ENCODE data around the gene STRAP. TPM values are rescaled to one million over a fixed set of nuclear protein-coding genes. Genes with fewer than 3 reads are reported as not detected.
"Not testable (repeated sequence)": the region's sequence is repeated elsewhere in the genome, so short reads cannot be mapped to it uniquely, and the experiment has no call there.

Gene STRAP
- total and polyA plus RNA-seq, 2 of the 13 experiments (the other 11 are each of a cell fraction or from before 2014, with no cell fraction given) = 66.9 to 118 TPM

GRCh38 chr12:15911931-15912330 is 29.7 kb downstream of the STRAP start:
- Histone ChIP-seq H3K4me3 (replicated peaks in 1 of 3; ENCODE audit: insufficient read depth in 1 of 3, low read depth in 2 of 3, low read length in 3 of 3) (peak overlapping the region; percentile 80 to 95 (median 91); a peak in 5 of 6 replicates), H3K4me1 (ENCODE audit: insufficient read depth, low read length) (peaks cover 35% of the 10 kb centered on the region), H3K27ac (ENCODE audit: extremely low read length, insufficient read depth, low read length) (peak overlapping the region; percentile 88), H3K9ac (ENCODE audit: insufficient read depth, low read depth, low read length) (peak overlapping the region; percentile 86), H2AFZ (ENCODE audit: low read length) (peak overlapping the region; percentile 22), H3K4me2 (ENCODE audit: low read depth, low read length) (peak overlapping the region; percentile 75)
- under 1% methylated on average over 4 of the region's 5 CpGs for WGBS (ENCODE audit: low lambda C conversion rate)
- POLR2A ChIA-PET = interaction anchor here (1.2 to 1.5 kb wide), 4 partner anchors 13 to 1141 kb away, joined by 3 to 6 read pairs (median 4); a partner anchor contains a TSS
- H3K27me3 ChIP-seq (ENCODE audit: control insufficient read depth in 1 of 2, insufficient read depth in 2 of 2, low read length in 2 of 2); H3K79me2 ChIP-seq (ENCODE audit: insufficient read depth, low read length); H3K36me3 ChIP-seq (replicated peaks in 1 of 2; ENCODE audit: control insufficient read depth in 1 of 2, insufficient read depth in 2 of 2, low read length in 2 of 2); DNase-seq (ENCODE audit: low spot score); CTCF ChIA-PET (ENCODE audit: low intra/inter-chr PET ratio, low total read pairs); FAIRE-seq; in situ Hi-C loops (cut with HindIII; ENCODE audit: extremely low pct_ligation_motif_present, low pct_unique_long_range_greater_than_20kb); intact Hi-C loops (cut with micrococcal nuclease; ENCODE audit: unreplicated experiment); H3K9me3 ChIP-seq (ENCODE audit: low read length); H4K20me1 ChIP-seq (ENCODE audit: insufficient read depth, low read length): not testable (repeated sequence)
- ATAC-seq = peak; percentile 36
- TSS peak; percentile 65 for BruUV-seq (replicated peaks)
- TF ChIP-seq HNF4A (CRISPR knock-in tag; IDR thresholded peaks at IDR 0.05) (peak; percentile 25; the same call in 1 of the 2 replicates), BCL6 (CRISPR knock-in tag; IDR thresholded peaks at IDR 0.05) (peak; percentile 70), NR2F6 (IDR thresholded peaks at IDR 0.05) (peak; percentile 43; the same call in 1 of the 2 replicates), NR2F6 (CRISPR knock-in tag; IDR thresholded peaks at IDR 0.05) (peak; percentile 12; the same call in 1 of the 2 replicates), THAP11 (CRISPR knock-in tag; IDR thresholded peaks at IDR 0.05) (0 out of 2 replicates have a peak, but pooled peaks have one; percentile 6)
- TF ChIP-seq, protein P1, sequence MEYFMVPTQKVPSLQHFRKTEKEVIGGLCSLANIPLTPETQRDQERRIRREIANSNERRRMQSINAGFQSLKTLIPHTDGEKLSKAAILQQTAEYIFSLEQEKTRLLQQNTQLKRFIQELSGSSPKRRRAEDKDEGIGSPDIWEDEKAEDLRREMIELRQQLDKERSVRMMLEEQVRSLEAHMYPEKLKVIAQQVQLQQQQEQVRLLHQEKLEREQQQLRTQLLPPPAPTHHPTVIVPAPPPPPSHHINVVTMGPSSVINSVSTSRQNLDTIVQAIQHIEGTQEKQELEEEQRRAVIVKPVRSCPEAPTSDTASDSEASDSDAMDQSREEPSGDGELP (IDR thresholded peaks at IDR 0.05; ENCODE audit: borderline replicate concordance, low read depth) = peak; percentile 50; the same call in 1 of the 2 replicates
- TF ChIP-seq, protein P2, sequence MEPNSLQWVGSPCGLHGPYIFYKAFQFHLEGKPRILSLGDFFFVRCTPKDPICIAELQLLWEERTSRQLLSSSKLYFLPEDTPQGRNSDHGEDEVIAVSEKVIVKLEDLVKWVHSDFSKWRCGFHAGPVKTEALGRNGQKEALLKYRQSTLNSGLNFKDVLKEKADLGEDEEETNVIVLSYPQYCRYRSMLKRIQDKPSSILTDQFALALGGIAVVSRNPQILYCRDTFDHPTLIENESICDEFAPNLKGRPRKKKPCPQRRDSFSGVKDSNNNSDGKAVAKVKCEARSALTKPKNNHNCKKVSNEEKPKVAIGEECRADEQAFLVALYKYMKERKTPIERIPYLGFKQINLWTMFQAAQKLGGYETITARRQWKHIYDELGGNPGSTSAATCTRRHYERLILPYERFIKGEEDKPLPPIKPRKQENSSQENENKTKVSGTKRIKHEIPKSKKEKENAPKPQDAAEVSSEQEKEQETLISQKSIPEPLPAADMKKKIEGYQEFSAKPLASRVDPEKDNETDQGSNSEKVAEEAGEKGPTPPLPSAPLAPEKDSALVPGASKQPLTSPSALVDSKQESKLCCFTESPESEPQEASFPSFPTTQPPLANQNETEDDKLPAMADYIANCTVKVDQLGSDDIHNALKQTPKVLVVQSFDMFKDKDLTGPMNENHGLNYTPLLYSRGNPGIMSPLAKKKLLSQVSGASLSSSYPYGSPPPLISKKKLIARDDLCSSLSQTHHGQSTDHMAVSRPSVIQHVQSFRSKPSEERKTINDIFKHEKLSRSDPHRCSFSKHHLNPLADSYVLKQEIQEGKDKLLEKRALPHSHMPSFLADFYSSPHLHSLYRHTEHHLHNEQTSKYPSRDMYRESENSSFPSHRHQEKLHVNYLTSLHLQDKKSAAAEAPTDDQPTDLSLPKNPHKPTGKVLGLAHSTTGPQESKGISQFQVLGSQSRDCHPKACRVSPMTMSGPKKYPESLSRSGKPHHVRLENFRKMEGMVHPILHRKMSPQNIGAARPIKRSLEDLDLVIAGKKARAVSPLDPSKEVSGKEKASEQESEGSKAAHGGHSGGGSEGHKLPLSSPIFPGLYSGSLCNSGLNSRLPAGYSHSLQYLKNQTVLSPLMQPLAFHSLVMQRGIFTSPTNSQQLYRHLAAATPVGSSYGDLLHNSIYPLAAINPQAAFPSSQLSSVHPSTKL (CRISPR knock-in tag; IDR thresholded peaks at IDR 0.05) = peak; percentile 33; the same call in 1 of the 2 replicates

- not testable (repeated sequence) for H3K79me2 ChIP-seq (ENCODE audit: insufficient read depth, low read length)
These were observed 31.9 kb downstream of the STRAP start for GRCh38 chr12:15914131-15914530.

More at GRCh38 chr12:15914131-15914530, 31.9 kb downstream of the STRAP start:
- H3K27me3 ChIP-seq (ENCODE audit: control insufficient read depth in 1 of 2, insufficient read depth in 2 of 2, low read length in 2 of 2); ATAC-seq; H2AFZ ChIP-seq (ENCODE audit: low read length); DNase-seq (ENCODE audit: low spot score); H3K4me2 ChIP-seq (ENCODE audit: low read depth, low read length); in situ Hi-C loops (cut with HindIII; ENCODE audit: extremely low pct_ligation_motif_present, low pct_unique_long_range_greater_than_20kb); H3K36me3 ChIP-seq (replicated peaks in 1 of 2; ENCODE audit: control insufficient read depth in 1 of 2, insufficient read depth in 2 of 2, low read length in 2 of 2); H4K20me1 ChIP-seq (ENCODE audit: insufficient read depth, low read length); H3K9ac ChIP-seq (ENCODE audit: insufficient read depth, low read depth, low read length); CTCF ChIA-PET (ENCODE audit: low intra/inter-chr PET ratio, low total read pairs); H3K4me3 ChIP-seq (replicated peaks in 1 of 3; ENCODE audit: insufficient read depth in 1 of 3, low read depth in 2 of 3, low read length in 3 of 3); POLR2A ChIA-PET; BruUV-seq (replicated peaks); FAIRE-seq; H3K9me3 ChIP-seq (ENCODE audit: low read length); H3K27ac ChIP-seq (ENCODE audit: extremely low read length, insufficient read depth, low read length); intact Hi-C loops (cut with micrococcal nuclease; ENCODE audit: unreplicated experiment): not testable (repeated sequence)
- peaks cover 23% of the 10 kb centered on the region for H3K4me1 ChIP-seq (ENCODE audit: insufficient read depth, low read length)
- WGBS (ENCODE audit: low lambda C conversion rate) = 94% methylated on average over 5 of the region's 5 CpGs

Measured in HepG2 (cell line).